Fibroblast of villous mesenchyme (primary cell): ENCODE data around the gene SLC4A2. TPM values are rescaled to one million over a fixed set of nuclear protein-coding genes. Genes with fewer than 3 reads are reported as not detected.

ENCODE experiments used
- DNase-seq: peaks from one replicate; pipeline ENCODE4 v3.0.0-alpha.2; 2010; ENCODE audit warnings: low read depth
- H3K4me3 ChIP-seq: 2 replicates; pipeline ENCODE4 v1.5.1; 2011; ENCODE audit warnings: low read depth, mild to moderate bottlenecking, low read length
- total RNA-seq: library from RNA; depleted of rRNA; stranded (reverse); fragments of >200 nt; gene quantifications from 2 replicates; pipeline ENCODE4 v1.2.3, GENCODE V29; 2012
- TF ChIP-seq, protein P1 (sequence below): IDR thresholded peaks from 2 replicates; pipeline ENCODE4 v1.5.1; 2012; ENCODE audit warnings: low read depth, mild to moderate bottlenecking, low read length; ENCODE audit not compliant: insufficient read depth

Gene SLC4A2
- total RNA-seq, 1 donor, result 85.5 TPM

DNA sequence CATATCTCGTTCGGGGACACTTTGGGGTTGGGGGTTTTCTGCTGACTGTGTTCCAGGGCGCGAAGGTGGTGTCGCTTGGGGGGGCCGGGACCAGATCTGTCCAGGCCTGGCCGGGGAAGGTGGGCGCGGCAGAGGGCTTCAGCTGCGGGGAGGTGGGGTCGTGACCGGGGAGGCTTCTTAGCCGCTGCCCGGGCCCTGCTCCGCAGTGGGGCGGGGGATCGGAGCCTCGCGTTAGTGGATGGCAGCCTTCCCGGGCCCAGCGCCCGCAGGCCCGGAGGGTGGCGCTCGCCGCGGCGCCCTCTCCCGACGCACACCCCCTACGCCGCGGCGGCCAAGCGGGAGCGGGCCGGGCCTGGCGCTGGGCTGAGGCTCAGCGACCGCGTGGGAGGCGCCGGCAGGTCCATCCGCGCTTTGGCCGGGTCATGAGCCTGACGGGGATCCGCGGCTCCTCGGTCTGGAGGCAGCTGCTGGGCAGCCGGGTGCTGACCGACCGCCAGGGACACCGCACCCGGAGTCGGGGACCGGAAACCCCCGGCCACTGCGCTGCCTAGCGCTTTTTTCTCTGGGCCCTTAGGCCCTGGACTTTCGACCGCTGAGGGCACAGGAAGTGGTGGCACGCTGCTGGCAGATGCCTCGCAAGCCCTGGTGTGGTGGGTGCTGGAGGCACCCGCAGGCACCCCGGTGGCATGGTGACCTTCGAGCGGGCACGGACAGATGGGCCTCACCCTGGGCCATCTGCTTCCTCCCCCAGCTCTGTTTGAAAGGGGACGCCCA, 28.0 kb downstream of the SLC4A2 start:
- TF ChIP-seq, protein P1, sequence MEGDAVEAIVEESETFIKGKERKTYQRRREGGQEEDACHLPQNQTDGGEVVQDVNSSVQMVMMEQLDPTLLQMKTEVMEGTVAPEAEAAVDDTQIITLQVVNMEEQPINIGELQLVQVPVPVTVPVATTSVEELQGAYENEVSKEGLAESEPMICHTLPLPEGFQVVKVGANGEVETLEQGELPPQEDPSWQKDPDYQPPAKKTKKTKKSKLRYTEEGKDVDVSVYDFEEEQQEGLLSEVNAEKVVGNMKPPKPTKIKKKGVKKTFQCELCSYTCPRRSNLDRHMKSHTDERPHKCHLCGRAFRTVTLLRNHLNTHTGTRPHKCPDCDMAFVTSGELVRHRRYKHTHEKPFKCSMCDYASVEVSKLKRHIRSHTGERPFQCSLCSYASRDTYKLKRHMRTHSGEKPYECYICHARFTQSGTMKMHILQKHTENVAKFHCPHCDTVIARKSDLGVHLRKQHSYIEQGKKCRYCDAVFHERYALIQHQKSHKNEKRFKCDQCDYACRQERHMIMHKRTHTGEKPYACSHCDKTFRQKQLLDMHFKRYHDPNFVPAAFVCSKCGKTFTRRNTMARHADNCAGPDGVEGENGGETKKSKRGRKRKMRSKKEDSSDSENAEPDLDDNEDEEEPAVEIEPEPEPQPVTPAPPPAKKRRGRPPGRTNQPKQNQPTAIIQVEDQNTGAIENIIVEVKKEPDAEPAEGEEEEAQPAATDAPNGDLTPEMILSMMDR, result peak; percentile 23
- H3K4me3 ChIP-seq, result peak overlapping the region; percentile 83
- DNase-seq, result peak; percentile 64

DNA sequence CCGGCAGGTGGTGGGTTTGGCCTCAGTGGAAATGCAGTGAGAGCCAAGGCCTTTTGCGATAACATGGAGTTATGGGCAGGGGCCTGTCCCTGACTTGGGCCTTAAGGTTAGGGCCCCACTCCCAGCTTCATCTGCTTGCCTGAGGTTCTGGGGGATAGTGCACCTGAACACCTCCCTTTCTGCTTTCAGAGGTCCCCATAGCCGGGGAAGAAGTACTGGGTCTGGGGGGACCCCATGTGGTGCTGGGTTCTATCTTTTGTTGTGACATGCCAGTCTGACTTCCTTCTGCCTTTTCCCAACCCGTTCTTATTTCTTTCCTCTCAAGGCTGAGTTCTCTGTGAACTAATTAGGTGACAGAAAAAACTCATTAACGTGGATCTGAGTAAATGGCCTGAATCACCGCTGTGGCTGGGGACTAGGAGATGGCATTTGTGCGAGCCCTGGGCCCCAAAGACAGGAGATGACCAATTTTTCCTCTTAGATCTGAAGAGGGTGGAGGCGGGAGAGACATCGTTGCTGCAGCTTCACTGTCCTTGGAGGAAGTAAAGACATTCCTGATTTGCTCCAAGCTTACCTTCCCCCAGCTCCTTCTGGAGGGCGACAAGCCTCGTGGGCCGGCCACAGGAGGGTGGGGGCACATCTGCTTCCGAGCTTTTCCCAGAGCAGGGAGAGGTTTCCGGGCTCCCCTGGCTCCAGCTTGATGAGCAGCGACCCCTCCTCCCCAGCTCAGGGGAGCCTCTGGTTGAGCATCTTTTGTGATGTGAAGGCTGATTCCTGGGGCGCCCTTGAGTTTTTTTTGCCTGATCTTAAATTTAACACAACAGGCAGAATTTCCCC, 28.8 kb downstream of the SLC4A2 start:
- peak overlapping the region; percentile 83 for H3K4me3 ChIP-seq
- TF ChIP-seq, protein P1, result no peak
- DNase-seq, result peak; percentile 40

DNA sequence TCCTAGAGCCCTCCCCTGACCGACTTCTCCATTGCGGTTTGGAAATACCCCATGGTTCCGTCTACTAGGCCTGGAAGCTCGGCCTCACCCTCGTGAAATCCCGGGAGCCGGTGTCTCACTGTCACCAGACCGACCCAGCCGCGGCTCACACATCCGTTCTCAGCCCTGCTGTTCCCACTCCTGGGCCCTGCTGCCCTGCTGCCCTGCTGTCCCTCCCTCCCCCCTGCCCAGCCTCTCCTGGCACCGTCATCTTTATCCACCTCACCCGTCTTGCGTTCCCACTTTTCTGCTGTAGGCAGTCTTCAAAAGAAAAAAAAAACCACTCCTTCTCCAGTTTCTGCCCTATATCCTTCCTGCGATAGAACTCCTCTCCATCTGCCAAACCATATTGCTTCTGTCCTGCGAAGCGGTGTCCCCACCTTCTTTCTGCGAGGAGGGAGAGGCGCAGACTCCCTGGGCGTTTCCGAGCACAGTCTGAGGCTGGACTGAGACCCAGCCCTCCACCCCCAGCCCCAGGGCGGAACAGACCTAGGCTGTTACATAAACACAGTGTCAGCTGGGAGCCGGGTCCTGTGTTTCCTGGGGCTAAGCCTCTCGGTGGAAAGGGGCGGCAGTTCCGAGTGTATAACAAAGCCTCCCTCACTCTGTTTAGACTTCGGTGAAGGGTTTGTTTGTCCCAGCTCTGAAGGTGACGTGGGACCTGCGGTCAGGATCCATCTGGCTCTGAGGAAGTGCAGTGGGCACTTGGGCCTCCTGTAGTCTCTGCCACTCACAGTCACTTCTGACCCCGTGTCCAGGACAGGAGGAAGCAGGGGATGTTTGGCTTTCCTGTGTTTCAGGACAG, 29.7 kb downstream of the SLC4A2 start:
- peak; percentile 94 for DNase-seq
- H3K4me3 ChIP-seq, result peak overlapping the region; percentile 83
- TF ChIP-seq, protein P1, result no peak

DNA sequence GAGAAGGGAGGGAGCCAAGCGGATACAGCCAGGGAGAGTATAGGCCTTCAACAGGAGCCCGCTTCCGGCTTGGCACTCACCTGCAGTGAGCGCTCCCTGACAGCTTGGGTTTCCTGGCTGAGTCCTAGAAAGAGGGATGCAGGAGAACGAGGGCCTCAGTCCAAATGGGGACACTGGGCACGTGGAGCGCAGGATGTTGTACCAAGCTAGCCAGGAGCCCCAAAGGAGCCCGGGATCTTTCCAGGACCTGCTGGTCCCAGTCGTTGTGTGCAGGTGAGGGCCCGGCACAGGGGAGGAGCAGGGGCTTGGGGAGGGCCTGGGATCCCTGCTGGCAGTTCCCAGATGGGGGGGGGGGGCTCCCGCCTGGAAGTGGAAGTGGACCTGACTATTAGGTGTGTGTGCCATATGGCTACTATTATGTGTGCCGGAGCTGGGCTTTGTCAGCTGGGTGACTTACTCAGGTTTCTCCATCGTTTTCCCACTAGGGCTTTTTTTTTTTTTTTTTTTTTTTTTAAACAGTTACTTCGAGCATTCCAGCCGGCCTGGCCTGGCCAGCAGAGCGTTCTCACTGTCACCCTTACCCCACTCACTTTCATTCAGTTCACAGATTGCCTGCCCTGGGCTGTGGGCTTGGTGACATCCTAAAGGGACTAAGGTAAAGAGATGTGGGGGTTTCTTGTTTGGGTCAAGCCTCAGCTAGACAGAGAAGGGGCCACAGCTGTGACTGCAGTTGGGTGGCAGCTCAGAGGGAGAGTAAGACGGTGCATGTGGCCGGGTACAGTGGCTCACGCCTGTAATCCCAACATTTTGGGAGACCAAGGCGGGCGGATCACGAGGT, 30.7 kb downstream of the SLC4A2 start:
- peak; percentile 31 for DNase-seq
- peak overlapping the region; percentile 83 for H3K4me3 ChIP-seq
- TF ChIP-seq, protein P1, result no peak

DNA sequence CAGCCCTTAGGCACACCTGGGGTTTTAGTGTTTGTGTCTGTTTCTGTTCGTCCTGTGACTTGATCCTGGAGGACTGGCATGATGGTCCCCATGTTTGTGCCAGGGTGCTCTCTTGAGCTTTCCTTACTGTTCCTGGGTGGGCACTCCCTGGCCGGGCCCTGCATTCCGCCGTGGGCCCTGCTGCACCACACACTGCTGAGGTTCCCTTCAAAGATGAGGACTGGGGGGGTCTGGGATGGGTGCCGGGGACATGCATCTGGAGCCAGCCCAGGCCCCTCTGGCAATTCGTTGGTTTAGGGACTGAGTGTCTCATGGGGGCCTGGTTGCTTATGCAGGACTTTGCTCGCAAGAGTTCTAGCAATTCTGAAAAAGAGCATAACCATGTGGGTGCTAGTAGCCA, 31.6 kb downstream of the SLC4A2 start:
- no peak for DNase-seq
- TF ChIP-seq, protein P1, result no peak
- no peak overlapping the region for H3K4me3 ChIP-seq

DNA sequence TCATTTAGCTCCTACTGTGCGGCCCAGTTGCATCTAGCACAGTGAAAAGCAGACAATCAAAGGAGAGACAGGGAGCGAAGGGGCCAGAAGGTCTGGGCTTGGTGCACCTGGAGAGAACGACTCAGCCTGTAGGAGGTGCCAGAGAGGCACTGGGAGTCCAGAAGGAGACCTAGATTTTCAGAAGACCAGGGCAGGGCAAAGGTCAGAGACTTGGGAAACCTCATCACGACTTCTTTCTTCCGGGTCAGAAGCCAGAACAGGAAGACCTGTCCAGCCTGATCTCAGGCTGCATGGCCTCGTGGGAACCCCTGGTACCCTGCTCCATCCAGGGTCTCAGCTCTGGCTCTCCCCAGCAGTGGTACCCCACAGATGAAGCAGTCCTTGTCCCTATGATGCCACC, 32.0 kb downstream of the SLC4A2 start:
- TF ChIP-seq, protein P1, result peak; percentile 68
- H3K4me3 ChIP-seq, result no peak overlapping the region
- DNase-seq, result peak; percentile 34
